HG03045 (cell line): ENCODE data around the gene PBOV1.
"Not testable (repeated sequence)": the region's sequence is repeated elsewhere in the genome, so short reads cannot be mapped to it uniquely, and the experiment has no call there.

Source experiments
- ATAC-seq: cut with Tn5 transposase; IDR thresholded peaks from one replicate; pipeline ENCODE4 v1.9.1; 2021; ENCODE audit warnings: mild to moderate bottlenecking, moderate library complexity; ENCODE audit not compliant: unreplicated experiment

PBOV1 gene

GRCh38 chr6:138238368-138238767 lies 20.1 kb upstream of the PBOV1 start:
- ATAC-seq: no peak

DNA sequence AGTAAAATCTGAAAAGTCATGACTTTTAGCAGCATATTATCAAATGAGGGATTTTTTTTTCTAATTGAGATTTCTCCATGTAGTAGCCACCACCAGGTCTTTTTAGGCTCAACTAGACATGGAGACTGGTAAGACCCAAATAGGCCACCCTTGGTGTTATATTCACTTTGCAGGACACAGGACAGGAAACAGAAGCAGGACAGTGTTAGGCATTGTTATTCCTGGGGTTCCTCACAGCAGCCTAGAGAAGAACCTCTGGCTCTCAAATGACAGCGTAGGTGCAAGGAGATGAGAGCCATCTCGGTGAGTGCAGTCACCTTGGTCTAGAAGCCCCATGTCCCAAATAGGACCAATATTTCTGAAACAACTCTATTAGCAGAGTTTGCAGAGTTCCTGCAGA lies 19.2 kb upstream of the PBOV1 start:
- ATAC-seq: no peak

DNA sequence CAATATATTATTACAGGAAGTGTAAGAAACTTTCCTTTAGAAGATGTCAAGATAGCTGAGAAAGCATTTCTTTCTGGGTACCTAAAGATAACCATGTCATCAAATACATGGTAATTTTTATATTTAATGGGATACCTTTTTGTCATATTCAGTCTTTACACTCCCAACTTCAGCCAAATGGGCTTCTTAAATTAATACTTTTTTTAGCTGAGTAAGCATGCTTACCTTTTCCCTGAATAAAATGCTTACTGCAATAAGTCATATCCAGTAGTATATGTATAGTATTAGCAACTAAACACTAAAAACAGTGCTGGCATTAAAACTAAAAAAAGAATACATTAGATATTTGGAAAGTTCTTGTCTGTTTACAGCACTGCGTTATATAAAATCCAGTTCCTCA lies 17.4 kb upstream of the PBOV1 start:
- ATAC-seq: no peak

DNA sequence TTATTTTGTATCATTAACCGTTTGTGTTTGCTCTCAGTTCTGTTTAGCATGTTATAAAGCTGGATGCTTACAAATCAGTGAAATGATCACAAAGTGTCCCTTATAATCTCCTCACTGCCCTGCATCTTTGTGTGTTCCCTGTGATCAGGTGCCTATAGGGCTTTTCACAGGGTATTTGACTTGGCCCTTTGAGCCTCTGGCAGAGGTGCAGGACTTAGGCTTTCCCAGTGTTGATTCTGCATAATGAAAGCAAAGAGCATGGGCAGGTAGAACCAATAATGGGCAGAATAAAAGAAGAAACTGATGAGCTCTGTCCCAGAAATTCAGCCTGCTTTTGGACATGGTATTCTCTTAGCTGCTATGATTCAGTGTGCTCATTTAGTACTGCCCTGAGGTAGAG lies 16.9 kb upstream of the PBOV1 start:
- no peak for ATAC-seq

- no peak for ATAC-seq
These were observed 16.1 kb upstream of the PBOV1 start for GRCh38 chr6:138234363-138234762.

- no peak for ATAC-seq
These were observed 13.1 kb upstream of the PBOV1 start for GRCh38 chr6:138231381-138231886.

GRCh38 chr6:138230759-138231380 lies 12.6 kb upstream of the PBOV1 start:
- no peak for ATAC-seq

- no peak for ATAC-seq
These were observed 11.9 kb upstream of the PBOV1 start for GRCh38 chr6:138230221-138230620.

GRCh38 chr6:138229663-138230179 lies 11.4 kb upstream of the PBOV1 start:
- no peak for ATAC-seq

DNA sequence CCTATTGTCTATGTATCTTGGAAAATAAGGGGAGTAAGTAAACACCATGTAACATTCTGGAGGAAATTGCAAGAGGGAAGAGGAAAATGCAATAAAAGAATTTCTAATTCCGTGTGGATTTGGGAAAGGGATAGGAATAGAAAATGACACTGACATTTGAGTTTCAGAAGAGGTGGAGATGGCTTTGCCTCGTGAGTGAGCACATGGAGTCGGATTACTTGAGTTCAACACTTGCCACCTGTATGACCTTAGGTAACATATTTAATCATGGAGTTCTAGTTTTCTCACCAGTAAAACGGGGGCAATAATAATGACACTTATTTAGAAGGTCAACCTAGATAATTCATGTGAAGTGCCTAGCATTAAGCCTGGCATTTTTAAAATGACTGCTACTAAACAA lies 10.8 kb upstream of the PBOV1 start:
- no peak for ATAC-seq

DNA sequence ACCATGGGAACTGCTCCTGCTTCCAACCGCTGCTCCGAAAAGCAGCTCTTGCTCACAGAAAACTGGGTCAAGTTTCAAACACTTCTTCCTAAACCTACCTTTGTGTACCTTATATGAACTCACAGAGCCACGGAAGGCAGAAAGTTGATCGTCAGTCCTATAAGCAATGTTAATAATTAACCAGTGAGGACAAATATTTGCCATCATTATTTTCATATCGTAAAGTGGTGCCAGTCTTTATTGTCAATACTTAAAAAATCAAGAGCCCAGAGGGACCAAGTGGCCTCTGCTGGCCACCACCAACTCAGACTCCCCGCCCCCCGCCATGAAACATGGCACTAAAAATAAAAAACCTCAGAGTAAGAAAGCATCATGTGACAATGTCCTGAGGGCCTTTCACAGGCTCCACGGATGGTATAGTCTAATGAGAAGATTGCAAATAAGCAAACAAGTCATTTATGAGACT lies 9.1 kb upstream of the PBOV1 start:
- ATAC-seq: no peak

DNA sequence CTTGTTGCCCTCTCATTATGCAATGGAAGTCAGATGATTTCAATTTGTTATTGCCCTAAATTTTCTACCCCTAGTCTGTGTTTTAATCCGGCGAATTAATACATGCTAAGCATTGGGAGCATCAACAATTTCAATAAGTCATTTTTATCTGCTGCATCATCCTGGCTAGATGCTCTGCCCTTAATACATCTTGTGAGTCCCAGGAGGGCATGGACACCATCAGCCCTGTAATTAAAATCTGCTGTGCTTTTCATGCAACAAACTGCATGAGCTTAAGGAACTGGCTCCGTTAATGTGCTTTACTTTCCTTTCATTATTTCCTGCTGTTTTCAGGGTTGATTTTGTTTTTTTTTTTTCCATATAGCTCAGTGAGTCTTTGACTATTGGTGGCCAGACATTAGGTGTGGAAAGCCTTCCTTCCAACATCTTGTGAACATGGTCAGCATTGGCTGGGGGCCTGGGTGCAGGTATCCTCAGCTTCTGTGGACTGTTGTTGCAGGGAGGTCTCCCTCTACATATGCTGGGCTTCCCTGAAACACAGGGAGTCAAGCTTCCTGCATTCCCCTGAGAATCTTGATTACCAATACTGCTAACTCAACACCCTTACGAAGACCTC lies 8.5 kb upstream of the PBOV1 start:
- ATAC-seq: no peak

GRCh38 chr6:138225953-138226352 lies 7.7 kb upstream of the PBOV1 start:
- no peak for ATAC-seq

- no peak for ATAC-seq
These were observed 4.7 kb upstream of the PBOV1 start for GRCh38 chr6:138222901-138223546.

GRCh38 chr6:138219901-138220300 lies 1.6 kb upstream of the PBOV1 start:
- no peak for ATAC-seq

DNA sequence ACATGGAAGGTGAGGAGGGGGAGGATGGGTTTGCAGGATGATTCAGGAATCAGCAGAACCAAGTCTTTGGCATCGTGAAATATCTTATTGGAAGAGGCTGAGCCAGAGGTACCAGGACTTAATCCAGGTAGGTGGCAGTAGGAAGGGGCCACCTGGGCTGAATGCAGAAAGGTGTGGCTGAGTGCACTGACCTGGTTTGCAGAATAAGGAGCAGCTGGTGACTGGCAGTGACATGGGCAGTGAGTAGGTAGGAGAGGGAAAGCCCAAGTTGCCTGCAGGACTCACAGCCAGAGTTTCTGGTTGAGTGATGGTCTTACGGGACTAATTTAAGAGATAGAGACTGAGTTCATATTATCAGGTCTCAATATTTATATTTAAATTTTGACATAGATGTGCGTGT lies 1.1 kb upstream of the PBOV1 start:
- ATAC-seq: no peak

- ATAC-seq: no peak
These were observed 3.1 kb downstream of the PBOV1 start for GRCh38 chr6:138215093-138215782.

DNA sequence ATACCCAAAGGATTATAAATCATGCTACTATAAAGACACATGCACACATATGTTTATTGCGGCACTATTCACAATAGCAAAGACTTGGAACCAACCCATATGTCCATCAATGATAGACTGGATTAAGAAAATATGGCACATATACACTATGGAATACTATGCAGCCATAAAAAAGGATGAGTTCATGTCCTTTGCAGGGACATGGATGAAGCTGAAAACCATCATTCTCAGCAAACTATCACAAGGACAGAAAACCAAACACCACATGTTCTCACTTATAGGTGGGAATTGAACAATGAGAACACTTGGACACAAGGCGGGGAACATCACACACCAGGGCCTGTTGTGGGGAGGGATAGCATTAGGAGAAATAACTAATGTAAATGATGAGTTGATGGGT lies 5.8 kb downstream of the PBOV1 start:
- ATAC-seq: not testable (repeated sequence)

GRCh38 chr6:138211601-138212000 lies 6.7 kb downstream of the PBOV1 start:
- ATAC-seq: no peak

DNA sequence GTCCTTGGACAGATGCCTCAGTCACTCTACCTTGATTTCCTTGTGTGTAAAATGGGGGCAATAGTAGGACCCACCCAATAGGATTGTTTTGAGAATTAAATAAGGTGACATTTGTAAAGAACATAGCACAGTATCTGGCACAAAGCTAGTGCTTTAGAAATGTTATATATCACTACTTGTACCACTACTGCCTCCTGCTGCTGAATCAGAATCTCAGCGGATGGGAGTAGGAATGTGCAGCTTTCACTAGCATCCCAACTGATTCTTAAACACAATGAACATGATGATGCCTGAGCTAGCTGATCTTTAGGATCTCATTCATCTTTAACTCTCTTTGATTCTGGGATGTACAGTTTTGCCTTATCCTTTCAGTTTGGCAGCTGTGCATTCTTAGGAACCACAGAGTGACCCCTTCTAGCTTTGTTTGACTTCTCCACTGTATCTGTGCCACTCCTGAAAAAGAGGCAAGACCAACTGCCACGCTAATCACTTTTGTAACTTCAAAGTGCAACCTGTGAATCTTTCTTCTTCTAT lies 7.2 kb downstream of the PBOV1 start:
- ATAC-seq: no peak

DNA sequence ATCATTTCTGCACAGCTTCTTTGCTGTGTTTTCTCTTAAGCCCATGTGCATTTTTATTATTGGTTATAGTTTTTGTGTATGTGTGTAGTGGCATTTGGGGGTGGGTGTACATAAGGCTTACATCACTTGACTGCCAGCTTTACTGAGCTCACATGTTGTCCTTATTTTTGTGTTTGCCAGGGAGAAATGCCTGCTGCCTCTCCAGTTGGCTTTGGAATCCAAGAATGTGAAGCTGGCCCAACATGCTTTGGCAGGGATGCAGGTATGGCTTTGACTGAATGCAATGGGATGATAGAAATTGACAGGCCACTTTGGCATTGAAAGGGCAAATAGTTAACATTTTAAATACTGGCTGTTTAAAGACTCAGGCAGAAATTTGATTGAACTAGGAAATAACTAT lies 11.4 kb downstream of the PBOV1 start:
- ATAC-seq: no peak
